ENCODE data around the gene GCNT2.

GRCh38 chr6:10532392-10532791 lies 11.2 kb downstream of the GCNT2 start:
- TF ChIP-seq FOXM1 (IDR thresholded peaks at IDR 0.05; ENCODE audit: borderline replicate concordance, low read depth) (no peak), TAF1 (IDR thresholded peaks at IDR 0.05; ENCODE audit: low read depth) (no peak), NFIC (IDR thresholded peaks at IDR 0.05) (no peak), CREB1 (IDR thresholded peaks at IDR 0.05; ENCODE audit: low read depth) (no peak), RAD21 (IDR thresholded peaks at IDR 0.05; ENCODE audit: low read depth) (no peak), EP300 (IDR thresholded peaks at IDR 0.05; ENCODE audit: borderline replicate concordance) (no peak), YY1 (IDR thresholded peaks at IDR 0.05; ENCODE audit: low read depth) (no peak), TEAD4 (IDR thresholded peaks at IDR 0.05) (no peak), REST (IDR thresholded peaks at IDR 0.05; ENCODE audit: low read depth) (no peak), EGR1 (IDR thresholded peaks at IDR 0.05) (no peak)
- TF ChIP-seq, protein P1, sequence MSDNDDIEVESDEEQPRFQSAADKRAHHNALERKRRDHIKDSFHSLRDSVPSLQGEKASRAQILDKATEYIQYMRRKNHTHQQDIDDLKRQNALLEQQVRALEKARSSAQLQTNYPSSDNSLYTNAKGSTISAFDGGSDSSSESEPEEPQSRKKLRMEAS (IDR thresholded peaks at IDR 0.05), result no peak
